D721Med (cell line): Measurements from ENCODE around the gene FAM200B.

Source experiments
- DNase-seq: peaks from one replicate; pipeline ENCODE4 v3.0.0; 2011; ENCODE audit warnings: low spot score; ENCODE audit not compliant: insufficient read length
- FAIRE-seq: peaks from 2 replicates; lab custom pipeline; 2011; peaks lifted over from hg19 to GRCh38; lab: Jason Lieb, UNC
- TF ChIP-seq, protein P1 (sequence below): IDR thresholded peaks from 2 replicates; pipeline ENCODE4 v1.5.1; 2012; ENCODE audit warnings: mild to moderate bottlenecking, control low read depth; ENCODE audit not compliant: insufficient read depth; ENCODE audit errors: missing control alignments

The FAM200B gene

DNA sequence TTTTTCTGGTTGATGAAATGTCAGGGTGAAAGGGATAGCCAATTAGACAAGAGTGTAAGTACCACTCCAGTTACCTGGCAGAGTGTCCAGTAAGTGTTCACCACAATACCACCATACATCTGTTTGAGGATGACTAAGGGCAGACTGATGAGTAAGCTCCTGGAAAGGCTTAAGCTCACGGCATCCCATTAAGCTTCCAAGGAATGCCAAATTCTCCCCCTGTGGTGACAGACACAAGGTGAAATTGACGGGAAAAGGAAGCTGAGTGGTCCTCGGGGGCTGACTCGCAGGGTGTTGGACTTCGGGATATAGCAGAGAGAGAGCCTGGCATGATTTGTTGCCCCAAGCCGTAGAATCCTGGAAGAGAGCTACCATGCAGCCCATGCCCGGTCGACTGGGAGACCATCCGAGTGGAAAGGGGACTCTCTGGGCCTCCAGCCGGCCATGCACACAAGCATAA is 13.6 kb downstream of the FAM200B start:
- TF ChIP-seq, protein P1, sequence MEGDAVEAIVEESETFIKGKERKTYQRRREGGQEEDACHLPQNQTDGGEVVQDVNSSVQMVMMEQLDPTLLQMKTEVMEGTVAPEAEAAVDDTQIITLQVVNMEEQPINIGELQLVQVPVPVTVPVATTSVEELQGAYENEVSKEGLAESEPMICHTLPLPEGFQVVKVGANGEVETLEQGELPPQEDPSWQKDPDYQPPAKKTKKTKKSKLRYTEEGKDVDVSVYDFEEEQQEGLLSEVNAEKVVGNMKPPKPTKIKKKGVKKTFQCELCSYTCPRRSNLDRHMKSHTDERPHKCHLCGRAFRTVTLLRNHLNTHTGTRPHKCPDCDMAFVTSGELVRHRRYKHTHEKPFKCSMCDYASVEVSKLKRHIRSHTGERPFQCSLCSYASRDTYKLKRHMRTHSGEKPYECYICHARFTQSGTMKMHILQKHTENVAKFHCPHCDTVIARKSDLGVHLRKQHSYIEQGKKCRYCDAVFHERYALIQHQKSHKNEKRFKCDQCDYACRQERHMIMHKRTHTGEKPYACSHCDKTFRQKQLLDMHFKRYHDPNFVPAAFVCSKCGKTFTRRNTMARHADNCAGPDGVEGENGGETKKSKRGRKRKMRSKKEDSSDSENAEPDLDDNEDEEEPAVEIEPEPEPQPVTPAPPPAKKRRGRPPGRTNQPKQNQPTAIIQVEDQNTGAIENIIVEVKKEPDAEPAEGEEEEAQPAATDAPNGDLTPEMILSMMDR = no peak
- no peak for DNase-seq
- no peak for FAIRE-seq

DNA sequence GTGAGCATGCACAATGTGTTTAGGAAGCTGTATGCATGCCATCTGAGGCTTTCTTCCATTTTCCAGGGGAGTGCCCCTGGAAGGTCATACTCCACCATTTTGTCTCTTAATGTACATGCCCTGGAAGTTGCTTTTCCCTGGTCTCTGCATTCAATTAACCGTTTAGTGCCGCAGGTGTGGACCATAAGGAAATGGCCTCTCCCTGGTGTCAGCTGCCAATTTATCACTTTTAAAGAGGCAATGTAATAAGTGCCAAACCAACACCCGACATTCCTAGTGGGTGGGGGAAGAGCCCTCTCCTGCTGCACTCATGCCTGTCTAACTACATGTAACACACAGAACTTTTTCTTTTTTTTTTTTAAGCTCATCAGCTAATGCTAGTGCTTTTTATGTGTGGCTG is 14.1 kb downstream of the FAM200B start:
- no peak for FAIRE-seq
- TF ChIP-seq, protein P1 = no peak
- DNase-seq = no peak

DNA sequence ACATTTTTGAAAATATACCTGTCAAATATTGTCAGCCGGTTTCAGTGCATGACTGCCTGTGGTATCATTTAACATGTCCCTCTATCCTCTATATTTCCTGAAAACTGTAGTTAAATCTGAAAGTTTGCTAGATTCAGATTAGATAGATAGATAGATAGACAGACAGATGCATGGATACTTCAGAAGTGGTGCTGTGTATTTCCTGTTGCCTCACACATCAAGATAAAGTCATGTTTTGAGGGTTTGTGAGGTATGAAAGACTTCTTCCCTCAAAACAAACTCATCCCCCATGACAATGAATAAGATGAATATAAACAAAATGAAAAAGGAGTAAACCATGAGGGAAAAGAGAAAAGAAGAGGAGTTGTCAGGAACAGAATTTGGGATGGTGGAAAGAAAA is 15.2 kb downstream of the FAM200B start:
- DNase-seq (no peak), FAIRE-seq (no peak)
- TF ChIP-seq, protein P1 = no peak

DNA sequence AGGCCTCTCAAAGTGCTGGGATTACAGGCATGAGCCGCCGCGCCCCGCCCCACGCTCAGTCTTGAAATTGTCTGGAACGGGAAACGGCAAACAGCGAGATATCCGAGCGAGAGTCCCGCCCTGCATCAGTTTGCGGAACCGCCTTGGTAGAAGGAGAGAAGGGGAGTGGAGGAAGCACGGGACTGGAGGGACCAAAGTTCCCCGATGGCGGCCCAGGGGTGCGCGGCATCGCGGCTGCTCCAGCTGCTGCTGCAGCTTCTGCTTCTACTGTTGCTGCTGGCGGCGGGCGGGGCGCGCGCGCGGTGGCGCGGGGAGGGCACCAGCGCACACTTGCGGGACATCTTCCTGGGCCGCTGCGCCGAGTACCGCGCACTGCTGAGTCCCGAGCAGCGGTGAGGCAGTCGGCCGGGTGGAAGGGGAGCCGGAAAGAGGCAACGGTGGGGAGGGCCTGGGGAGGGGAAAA is 21.3 kb downstream of the FAM200B start, which contains the start of gene BST1:
Gene BST1, plus strand, starts transcription at position 125 of the 463 bp plus-strand sequence. Its CDS starts 80 bp downstream, at position 205.
- no peak for FAIRE-seq
- TF ChIP-seq, protein P1 = no peak
- DNase-seq = no peak

DNA sequence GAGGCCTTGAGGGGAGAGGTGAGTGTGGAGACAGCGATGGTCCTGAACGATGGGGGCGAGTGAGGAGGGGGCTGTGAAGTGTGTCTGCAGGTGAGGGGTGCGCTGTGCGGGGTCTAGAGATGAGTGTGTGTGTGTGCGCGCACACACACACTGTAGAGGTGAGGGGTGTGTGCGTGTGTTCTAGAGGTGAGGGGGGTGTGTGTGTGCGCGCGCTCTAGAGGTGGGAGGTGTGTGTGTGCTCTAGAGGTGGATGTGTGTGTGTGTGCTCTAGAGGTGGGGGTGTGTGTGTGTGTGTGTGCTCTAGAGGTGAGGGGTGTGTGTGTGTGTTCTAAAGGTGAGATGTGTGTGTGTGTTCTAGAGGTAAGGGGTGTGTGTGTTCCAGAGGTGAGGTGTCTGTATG is 21.8 kb downstream of the FAM200B start:
- TF ChIP-seq, protein P1 = no peak
- DNase-seq (no peak), FAIRE-seq (no peak)

DNA sequence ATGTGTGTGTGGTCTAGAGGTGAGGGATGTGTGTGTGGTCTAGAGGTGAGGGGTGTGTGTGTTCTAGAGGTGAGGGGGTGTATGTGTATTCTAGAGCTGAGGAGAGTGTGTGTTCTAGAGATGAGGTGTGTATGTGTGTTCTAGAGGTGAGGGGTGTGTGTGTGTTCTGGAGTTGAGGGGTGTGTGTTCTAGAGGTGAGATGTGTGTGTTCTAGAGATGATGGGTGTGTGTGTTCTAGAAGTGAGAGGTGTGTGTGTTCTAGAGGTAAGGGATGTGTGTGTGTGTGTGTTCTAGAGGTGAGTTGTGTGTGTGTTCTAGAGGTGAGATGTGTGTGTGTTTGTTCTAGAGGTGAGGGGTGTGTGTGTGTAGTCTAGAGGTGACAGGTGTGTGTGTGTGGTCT is 22.5 kb downstream of the FAM200B start:
- FAIRE-seq = no peak
- TF ChIP-seq, protein P1 = no peak
- DNase-seq = no peak

DNA sequence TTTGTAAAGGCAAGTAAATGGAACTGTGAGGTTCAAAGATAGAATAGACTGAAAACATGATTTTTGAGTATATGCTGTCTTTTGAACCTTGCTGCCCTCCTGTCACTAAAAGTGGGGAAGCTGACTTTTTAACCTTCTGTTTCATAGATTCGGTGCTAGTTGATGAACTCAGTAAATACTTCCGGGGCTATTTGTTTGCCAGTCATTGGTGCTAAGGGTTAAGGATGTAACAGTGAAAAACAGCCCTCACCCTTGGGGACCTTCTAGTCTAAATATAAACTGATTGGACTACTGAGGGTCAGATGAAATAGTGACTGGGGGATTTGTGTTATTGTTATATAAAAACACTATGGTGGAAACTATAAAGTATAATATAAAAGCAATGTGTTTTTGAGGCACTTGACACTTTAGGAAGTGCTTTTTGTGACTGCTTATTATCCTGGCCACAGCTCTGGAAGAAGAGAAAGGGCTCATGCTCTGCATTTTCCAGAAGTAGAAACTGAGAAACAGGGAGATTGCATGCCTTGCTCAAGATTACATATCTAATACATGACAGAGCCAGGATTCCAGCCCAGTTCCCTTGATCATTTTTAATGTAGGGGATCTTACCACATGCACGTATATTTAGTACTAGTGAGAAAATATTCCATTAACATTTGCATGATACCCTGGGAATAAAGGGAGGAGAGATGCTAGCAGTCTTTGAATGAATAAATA is 25.2 kb downstream of the FAM200B start:
- FAIRE-seq = no peak
- TF ChIP-seq, protein P1 = no peak
- DNase-seq = no peak
